SK-N-SH (cell line): ENCODE data around the gene MARVELD2.

Experiments used
- EP300 ChIP-seq, 2 experiments: IDR thresholded peaks; 2 replicates each; pipeline versions ENCODE4 v1.4.0 to v1.6.1; 2012; ENCODE audit warnings: borderline replicate concordance in 1 of 2, low read depth in 1 of 2, low read length in 1 of 2
- EZH2phosphoT487 ChIP-seq: fragments of 200-600 bp; sonication (generic); IDR thresholded peaks from 2 replicates; pipeline ENCODE4 v1.6.1; 2017; ENCODE audit warnings: low read depth, mixed run types, mild to moderate bottlenecking, antibody characterized with exemption, moderate library complexity, borderline replicate concordance
- JUND ChIP-seq: IDR thresholded peaks from 2 replicates; pipeline ENCODE4 v1.4.0; 2012
- NFIC ChIP-seq: IDR thresholded peaks from 2 replicates; pipeline ENCODE4 v1.4.0; 2012; ENCODE audit warnings: borderline replicate concordance
- POLR2AphosphoS5 ChIP-seq: IDR thresholded peaks from 2 replicates; pipeline ENCODE4 v1.6.1; 2012; ENCODE audit warnings: low read depth, low read length
- SMC3 ChIP-seq: IDR thresholded peaks from 2 replicates; pipeline ENCODE4 v1.6.1; 2012; ENCODE audit warnings: low read depth, low read length, improper control_type of control experiment
- TEAD4 ChIP-seq: IDR thresholded peaks from 2 replicates; pipeline ENCODE4 v1.4.0; 2012; ENCODE audit warnings: mild to moderate bottlenecking, borderline replicate concordance; ENCODE audit not compliant: insufficient read depth
- TF ChIP-seq, protein P1 (sequence below): fragments of 200-600 bp; sonication (generic); IDR thresholded peaks from 2 replicates; pipeline ENCODE4 v1.6.1; 2017; ENCODE audit warnings: antibody characterized with exemption, mild to moderate bottlenecking, moderate library complexity
- TF ChIP-seq, protein P2 (sequence below): IDR thresholded peaks from 2 replicates; pipeline ENCODE4 v1.4.0; 2012; ENCODE audit warnings: low read depth, borderline replicate concordance
- TF ChIP-seq, protein P3 (sequence below): IDR thresholded peaks from 2 replicates; pipeline ENCODE4 v1.6.1; 2012; ENCODE audit warnings: mild to moderate bottlenecking, low read depth, low read length, moderate library complexity

DNA sequence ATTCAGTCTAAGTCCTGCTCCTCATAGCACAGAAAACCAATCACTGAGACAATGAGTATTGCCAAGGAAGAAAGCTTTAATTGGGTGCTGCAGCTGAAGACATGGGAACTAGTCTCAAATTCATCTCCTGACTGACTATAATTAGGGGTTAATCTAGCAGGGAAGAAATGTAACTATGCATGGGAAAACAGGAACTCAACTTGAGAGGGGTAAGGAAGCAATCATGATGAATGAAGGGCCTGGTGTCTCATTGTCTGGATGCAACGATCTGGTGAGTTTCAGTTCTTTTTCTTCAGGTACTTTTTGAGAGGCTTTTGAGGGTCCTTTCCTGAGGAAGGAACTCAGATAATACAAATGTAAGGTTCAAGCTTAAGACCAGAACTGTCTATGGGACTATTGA is 53.7 kb downstream of the MARVELD2 start:
- TF ChIP-seq, protein P1, sequence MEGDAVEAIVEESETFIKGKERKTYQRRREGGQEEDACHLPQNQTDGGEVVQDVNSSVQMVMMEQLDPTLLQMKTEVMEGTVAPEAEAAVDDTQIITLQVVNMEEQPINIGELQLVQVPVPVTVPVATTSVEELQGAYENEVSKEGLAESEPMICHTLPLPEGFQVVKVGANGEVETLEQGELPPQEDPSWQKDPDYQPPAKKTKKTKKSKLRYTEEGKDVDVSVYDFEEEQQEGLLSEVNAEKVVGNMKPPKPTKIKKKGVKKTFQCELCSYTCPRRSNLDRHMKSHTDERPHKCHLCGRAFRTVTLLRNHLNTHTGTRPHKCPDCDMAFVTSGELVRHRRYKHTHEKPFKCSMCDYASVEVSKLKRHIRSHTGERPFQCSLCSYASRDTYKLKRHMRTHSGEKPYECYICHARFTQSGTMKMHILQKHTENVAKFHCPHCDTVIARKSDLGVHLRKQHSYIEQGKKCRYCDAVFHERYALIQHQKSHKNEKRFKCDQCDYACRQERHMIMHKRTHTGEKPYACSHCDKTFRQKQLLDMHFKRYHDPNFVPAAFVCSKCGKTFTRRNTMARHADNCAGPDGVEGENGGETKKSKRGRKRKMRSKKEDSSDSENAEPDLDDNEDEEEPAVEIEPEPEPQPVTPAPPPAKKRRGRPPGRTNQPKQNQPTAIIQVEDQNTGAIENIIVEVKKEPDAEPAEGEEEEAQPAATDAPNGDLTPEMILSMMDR = no peak
- TF ChIP-seq, protein P2, sequence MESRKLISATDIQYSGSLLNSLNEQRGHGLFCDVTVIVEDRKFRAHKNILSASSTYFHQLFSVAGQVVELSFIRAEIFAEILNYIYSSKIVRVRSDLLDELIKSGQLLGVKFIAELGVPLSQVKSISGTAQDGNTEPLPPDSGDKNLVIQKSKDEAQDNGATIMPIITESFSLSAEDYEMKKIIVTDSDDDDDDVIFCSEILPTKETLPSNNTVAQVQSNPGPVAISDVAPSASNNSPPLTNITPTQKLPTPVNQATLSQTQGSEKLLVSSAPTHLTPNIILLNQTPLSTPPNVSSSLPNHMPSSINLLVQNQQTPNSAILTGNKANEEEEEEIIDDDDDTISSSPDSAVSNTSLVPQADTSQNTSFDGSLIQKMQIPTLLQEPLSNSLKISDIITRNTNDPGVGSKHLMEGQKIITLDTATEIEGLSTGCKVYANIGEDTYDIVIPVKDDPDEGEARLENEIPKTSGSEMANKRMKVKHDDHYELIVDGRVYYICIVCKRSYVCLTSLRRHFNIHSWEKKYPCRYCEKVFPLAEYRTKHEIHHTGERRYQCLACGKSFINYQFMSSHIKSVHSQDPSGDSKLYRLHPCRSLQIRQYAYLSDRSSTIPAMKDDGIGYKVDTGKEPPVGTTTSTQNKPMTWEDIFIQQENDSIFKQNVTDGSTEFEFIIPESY = no peak
- TF ChIP-seq TEAD4 (no peak), JUND (no peak), NFIC (no peak), SMC3 (no peak), POLR2AphosphoS5 (no peak), EP300 (IDR thresholded peaks at IDR 0.05; ENCODE audit: borderline replicate concordance in 1 of 2, low read depth in 1 of 2, low read length in 1 of 2) (no peak), EZH2phosphoT487 (no peak)
- TF ChIP-seq, protein P3, sequence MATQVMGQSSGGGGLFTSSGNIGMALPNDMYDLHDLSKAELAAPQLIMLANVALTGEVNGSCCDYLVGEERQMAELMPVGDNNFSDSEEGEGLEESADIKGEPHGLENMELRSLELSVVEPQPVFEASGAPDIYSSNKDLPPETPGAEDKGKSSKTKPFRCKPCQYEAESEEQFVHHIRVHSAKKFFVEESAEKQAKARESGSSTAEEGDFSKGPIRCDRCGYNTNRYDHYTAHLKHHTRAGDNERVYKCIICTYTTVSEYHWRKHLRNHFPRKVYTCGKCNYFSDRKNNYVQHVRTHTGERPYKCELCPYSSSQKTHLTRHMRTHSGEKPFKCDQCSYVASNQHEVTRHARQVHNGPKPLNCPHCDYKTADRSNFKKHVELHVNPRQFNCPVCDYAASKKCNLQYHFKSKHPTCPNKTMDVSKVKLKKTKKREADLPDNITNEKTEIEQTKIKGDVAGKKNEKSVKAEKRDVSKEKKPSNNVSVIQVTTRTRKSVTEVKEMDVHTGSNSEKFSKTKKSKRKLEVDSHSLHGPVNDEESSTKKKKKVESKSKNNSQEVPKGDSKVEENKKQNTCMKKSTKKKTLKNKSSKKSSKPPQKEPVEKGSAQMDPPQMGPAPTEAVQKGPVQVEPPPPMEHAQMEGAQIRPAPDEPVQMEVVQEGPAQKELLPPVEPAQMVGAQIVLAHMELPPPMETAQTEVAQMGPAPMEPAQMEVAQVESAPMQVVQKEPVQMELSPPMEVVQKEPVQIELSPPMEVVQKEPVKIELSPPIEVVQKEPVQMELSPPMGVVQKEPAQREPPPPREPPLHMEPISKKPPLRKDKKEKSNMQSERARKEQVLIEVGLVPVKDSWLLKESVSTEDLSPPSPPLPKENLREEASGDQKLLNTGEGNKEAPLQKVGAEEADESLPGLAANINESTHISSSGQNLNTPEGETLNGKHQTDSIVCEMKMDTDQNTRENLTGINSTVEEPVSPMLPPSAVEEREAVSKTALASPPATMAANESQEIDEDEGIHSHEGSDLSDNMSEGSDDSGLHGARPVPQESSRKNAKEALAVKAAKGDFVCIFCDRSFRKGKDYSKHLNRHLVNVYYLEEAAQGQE = no peak
